K562 (cell line): ENCODE measurements around the gene GADD45GIP1. TPM values are rescaled to one million over a fixed set of nuclear protein-coding genes. Genes with fewer than 3 reads are reported as not detected.

Experiments used
- ARID2 ChIP-seq: fragments of 450-650 bp; IDR thresholded peaks from 2 replicates; pipeline ENCODE4 v1.6.1; 2017; ENCODE audit warnings: antibody characterized with exemption, mild to moderate bottlenecking
- ATF3 ChIP-seq, 2 experiments: fragments of 450-650 bp in 1 of 2; sonication (generic) in 1 of 2; formaldehyde crosslinking in 1 of 2; IDR thresholded peaks in 1 of 2; conservative IDR thresholded peaks in 1 of 2; 2 replicates each; pipeline versions ENCODE4 v1.6.1 to v1.8.1; 2016 to 2023; ENCODE audit warnings: mild to moderate bottlenecking in 2 of 2, moderate library complexity in 2 of 2, inconsistent platforms in 1 of 2, missing genetic modification reagents in 1 of 2
- BRF2 ChIP-seq: IDR thresholded peaks from 3 replicates; pipeline ENCODE4 v1.6.1; 2011; ENCODE audit warnings: borderline replicate concordance, mild to moderate bottlenecking; ENCODE audit not compliant: insufficient read length, insufficient read depth
- ELF2 ChIP-seq: fragments of 250-450 bp; sonication (Bioruptor Pico); IDR thresholded peaks from 2 replicates; pipeline ENCODE4 v1.5.0; 2021; ENCODE audit warnings: mild to moderate bottlenecking
- GABPB1 ChIP-seq: sonication (generic); formaldehyde crosslinking; IDR thresholded peaks from 2 replicates; pipeline ENCODE4 v1.8.0; 2022; ENCODE audit warnings: mild to moderate bottlenecking, missing genetic modification reagents
- HMG20B ChIP-seq: fragments of 250-450 bp; sonication (Bioruptor Pico); IDR thresholded peaks from 2 replicates; pipeline ENCODE4 v1.5.0; 2021; ENCODE audit warnings: mild to moderate bottlenecking
- MEF2D ChIP-seq: conservative IDR thresholded peaks from 2 replicates; pipeline ENCODE4 v1.6.1; 2016; ENCODE audit warnings: low read depth, missing genetic modification characterization, missing compliant biosample characterization
- MLX ChIP-seq, 2 experiments: fragments of 450-650 bp in 1 of 2; sonication (generic) in 1 of 2; formaldehyde crosslinking; conservative IDR thresholded peaks; 2 replicates each; pipeline versions ENCODE4 v1.4.0 to v1.8.1; 2020 to 2022; ENCODE audit warnings: mild to moderate bottlenecking in 1 of 2, missing genetic modification reagents in 1 of 2
- MTA2 ChIP-seq: fragments of 450-650 bp; IDR thresholded peaks from 2 replicates; pipeline ENCODE4 v1.6.1; 2016; ENCODE audit warnings: low read depth
- MXD1 ChIP-seq: fragments of 250-450 bp; sonication (Bioruptor Pico); IDR thresholded peaks from 2 replicates; pipeline ENCODE4 v1.8.0; 2021; ENCODE audit warnings: borderline replicate concordance, mild to moderate bottlenecking, moderate library complexity; ENCODE audit not compliant: poor library complexity, severe bottlenecking
- NCOA6 ChIP-seq: fragments of 450-650 bp; IDR thresholded peaks from 2 replicates; pipeline ENCODE4 v1.6.1; 2017; ENCODE audit warnings: mild to moderate bottlenecking
- POLR2G ChIP-seq: fragments of 200-400 bp; formaldehyde crosslinking; IDR thresholded peaks from 2 replicates; pipeline ENCODE4 v1.6.1; 2017; ENCODE audit warnings: low read depth, mild to moderate bottlenecking, antibody characterized with exemption, low read length, moderate library complexity
- SFPQ ChIP-seq: fragments of 200-400 bp; formaldehyde crosslinking; IDR thresholded peaks from 2 replicates; pipeline ENCODE4 v1.6.1; 2017; ENCODE audit warnings: mild to moderate bottlenecking, low read depth, low read length, moderate library complexity
- ZNF133 ChIP-seq: fragments of 250-450 bp; sonication (Bioruptor Pico); IDR thresholded peaks from 2 replicates; pipeline ENCODE4 v1.4.0; 2020; ENCODE audit warnings: mild to moderate bottlenecking
- ZNF408 ChIP-seq: fragments of 250-450 bp; sonication (Bioruptor Pico); IDR thresholded peaks from 2 replicates; pipeline ENCODE4 v1.4.0; 2020; ENCODE audit warnings: low read depth, mild to moderate bottlenecking, moderate library complexity
- ZNF436 ChIP-seq: fragments of 250-450, 450-650 bp; sonication (Bioruptor Pico); formaldehyde crosslinking; IDR thresholded peaks from 2 replicates; pipeline ENCODE4 v1.7.0; 2020; ENCODE audit warnings: mild to moderate bottlenecking
- ZNF589 ChIP-seq: fragments of 200-800 bp; sonication (Bioruptor generic); IDR thresholded peaks from 2 replicates; pipeline ENCODE4 v1.6.1; 2016; ENCODE audit warnings: low read depth, missing genetic modification characterization, missing compliant biosample characterization
- ZZZ3 ChIP-seq: fragments of 450-650 bp; IDR thresholded peaks from 2 replicates; pipeline ENCODE4 v1.6.1; 2016; ENCODE audit warnings: antibody characterized with exemption, mild to moderate bottlenecking, moderate library complexity
- polyA plus RNA-seq, 8 experiments: library from polyadenylated mRNA; depleted of rRNA in 4 of 8; stranded (reverse) in 5 of 8; unstranded in 3 of 8; fragments of >200 nt; fragmentation: Nextera tagmentation in 2 of 8; fragmentation: Illumina TruSeq in 1 of 8; extraction: Ambion mirVana in 2 of 8; extraction: Trizol in 1 of 8; gene quantifications; 2 replicates each; pipeline versions ENCODE4 v1.2.1 to v1.2.3, GENCODE V29; 2011 to 2014; ENCODE audit warnings: inconsistent platforms in 1 of 8, missing spikeins in 1 of 8
- total RNA-seq, 7 experiments: library from RNA; depleted of rRNA in 6 of 7; stranded (reverse); fragments of >200 nt in 6 of 7; fragmentation: Illumina TruSeq in 2 of 7; extraction: Trizol in 2 of 7; gene quantifications; 2 replicates each; pipeline versions ENCODE4 v1.2.1 to v1.2.3, GENCODE V29; 2011 to 2021; ENCODE audit warnings: low replicate concordance in 1 of 7
- TF ChIP-seq, protein P1 (sequence below): fragments of 450-650 bp; conservative IDR thresholded peaks from 2 replicates; pipeline ENCODE4 v1.6.1; 2016; ENCODE audit warnings: missing genetic modification characterization, low read depth, mild to moderate bottlenecking, missing compliant biosample characterization, moderate library complexity

Gene GADD45GIP1
- total and polyA plus RNA-seq, 9 of the 15 experiments (the other 6 are each of a cell fraction or from before 2014, with no cell fraction given): 5.1 to 161 (median 29.2) TPM

DNA sequence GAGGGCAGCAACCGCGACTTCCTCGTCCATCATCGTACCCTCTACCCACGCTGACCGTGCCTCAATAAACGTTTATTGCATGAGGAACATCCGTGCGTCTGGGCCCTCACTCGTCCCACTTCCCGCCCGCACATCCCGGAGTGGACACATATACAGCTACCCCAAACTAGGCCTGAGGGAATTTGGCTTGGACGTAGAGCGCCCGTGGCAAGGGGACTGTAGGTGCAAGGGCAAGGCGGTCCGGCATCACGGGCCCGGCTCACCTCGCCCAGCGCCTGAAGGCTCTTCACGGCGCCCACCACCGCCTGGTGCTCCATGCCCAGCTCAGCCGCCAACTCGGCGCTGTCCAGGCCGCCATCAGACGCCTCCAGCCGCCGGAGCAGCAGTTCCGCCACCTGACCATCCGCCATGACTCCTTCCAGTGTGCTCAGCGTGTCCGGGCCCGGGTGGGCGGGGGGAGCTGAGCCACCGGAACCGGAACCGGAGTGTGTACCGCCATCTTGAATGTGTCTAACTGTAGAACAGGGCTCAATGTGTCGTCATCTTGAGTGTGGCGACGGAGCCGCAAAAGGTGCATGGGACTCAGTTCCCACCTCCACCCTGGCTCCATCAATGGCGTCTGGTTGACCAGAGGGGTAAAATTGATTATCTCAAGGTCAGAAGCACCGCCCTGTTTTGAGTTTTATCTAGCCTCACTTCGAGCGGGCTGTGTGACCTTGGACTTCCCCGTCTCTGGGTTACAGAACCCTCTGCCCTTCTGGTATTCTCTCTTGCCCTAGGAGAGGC, 23.5 kb downstream of the GADD45GIP1 start, which contains the start of gene FARSA (continued):
- TF ChIP-seq, protein P1, sequence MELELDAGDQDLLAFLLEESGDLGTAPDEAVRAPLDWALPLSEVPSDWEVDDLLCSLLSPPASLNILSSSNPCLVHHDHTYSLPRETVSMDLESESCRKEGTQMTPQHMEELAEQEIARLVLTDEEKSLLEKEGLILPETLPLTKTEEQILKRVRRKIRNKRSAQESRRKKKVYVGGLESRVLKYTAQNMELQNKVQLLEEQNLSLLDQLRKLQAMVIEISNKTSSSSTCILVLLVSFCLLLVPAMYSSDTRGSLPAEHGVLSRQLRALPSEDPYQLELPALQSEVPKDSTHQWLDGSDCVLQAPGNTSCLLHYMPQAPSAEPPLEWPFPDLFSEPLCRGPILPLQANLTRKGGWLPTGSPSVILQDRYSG: peak; percentile 45; the same call in 1 of the 2 replicates
- TF ChIP-seq ARID2 (no peak), ZNF589 (CRISPR knock-in tag) (0 out of 2 replicates have a peak, but pooled peaks have one; percentile 53), SFPQ (no peak), MXD1 (peak; percentile 19), MEF2D (no peak), GABPB1 (CRISPR knock-in tag) (peak; percentile 97), ZZZ3 (no peak), MLX (CRISPR knock-in tag; conservative IDR thresholded peaks at IDR 0.05) (peak in 1 of 2 experiments; percentile 29; a peak in 1 of 4 replicates), BRF2 (no peak), NCOA6 (no peak), ELF2 (CRISPR knock-in tag) (0 out of 2 replicates have a peak, but pooled peaks have one; percentile 14), MTA2 (no peak), ZNF133 (CRISPR knock-in tag) (no peak), ATF3 (IDR thresholded peaks at IDR 0.05) (no peak; the same call in 1 of the 2 replicates), ATF3 (CRISPR knock-in tag; conservative IDR thresholded peaks at IDR 0.05) (no peak), POLR2G (peak; percentile 99), ZNF436 (CRISPR knock-in tag) (no peak), ZNF408 (CRISPR knock-in tag) (no peak), HMG20B (CRISPR knock-in tag) (no peak)
